Effector memory CD8-positive, alpha-beta T cell (primary cell): Measurements from ENCODE around the gene MAP4K2.

Source experiments
- ATAC-seq: fragments of 150-1000 bp; cut with Tn5 transposase; replicated peaks from 2 replicates; pipeline ENCODE4 v1.10.0; 2021; ENCODE audit warnings: mild to moderate bottlenecking, moderate library complexity
- DNase-seq, 3 experiments: peaks; one replicate each; pipeline ENCODE4 v3.0.0; 2021
- H3K27ac Mint-ChIP-seq, 2 donors: one replicate each; pipeline ENCODE4 v1.8.0; 2022; ENCODE audit warnings: mild to moderate bottlenecking in 2 of 2, mixed read lengths in 2 of 2, moderate library complexity in 2 of 2
- H3K27me3 Mint-ChIP-seq, 2 donors: one replicate each; pipeline ENCODE4 v1.8.0; 2022; ENCODE audit warnings: mixed read lengths in 2 of 2
- H3K36me3 Mint-ChIP-seq: one replicate; pipeline ENCODE4 v1.8.0; 2022; ENCODE audit warnings: mild to moderate bottlenecking, moderate library complexity, mixed read lengths; ENCODE audit not compliant: insufficient read depth
- H3K4me1 Mint-ChIP-seq, 2 donors: one replicate each; pipeline ENCODE4 v1.8.0; 2022; ENCODE audit warnings: low read depth in 2 of 2, mixed read lengths in 2 of 2
- H3K4me3 Mint-ChIP-seq, 2 donors: one replicate each; pipeline ENCODE4 v1.8.0; 2022; ENCODE audit warnings: mild to moderate bottlenecking in 2 of 2, mixed read lengths in 2 of 2, moderate library complexity in 2 of 2
- H3K9me3 Mint-ChIP-seq, 2 donors: one replicate each; pipeline ENCODE4 v1.8.0; 2022; ENCODE audit warnings: mixed read lengths in 2 of 2

Gene MAP4K2

DNA sequence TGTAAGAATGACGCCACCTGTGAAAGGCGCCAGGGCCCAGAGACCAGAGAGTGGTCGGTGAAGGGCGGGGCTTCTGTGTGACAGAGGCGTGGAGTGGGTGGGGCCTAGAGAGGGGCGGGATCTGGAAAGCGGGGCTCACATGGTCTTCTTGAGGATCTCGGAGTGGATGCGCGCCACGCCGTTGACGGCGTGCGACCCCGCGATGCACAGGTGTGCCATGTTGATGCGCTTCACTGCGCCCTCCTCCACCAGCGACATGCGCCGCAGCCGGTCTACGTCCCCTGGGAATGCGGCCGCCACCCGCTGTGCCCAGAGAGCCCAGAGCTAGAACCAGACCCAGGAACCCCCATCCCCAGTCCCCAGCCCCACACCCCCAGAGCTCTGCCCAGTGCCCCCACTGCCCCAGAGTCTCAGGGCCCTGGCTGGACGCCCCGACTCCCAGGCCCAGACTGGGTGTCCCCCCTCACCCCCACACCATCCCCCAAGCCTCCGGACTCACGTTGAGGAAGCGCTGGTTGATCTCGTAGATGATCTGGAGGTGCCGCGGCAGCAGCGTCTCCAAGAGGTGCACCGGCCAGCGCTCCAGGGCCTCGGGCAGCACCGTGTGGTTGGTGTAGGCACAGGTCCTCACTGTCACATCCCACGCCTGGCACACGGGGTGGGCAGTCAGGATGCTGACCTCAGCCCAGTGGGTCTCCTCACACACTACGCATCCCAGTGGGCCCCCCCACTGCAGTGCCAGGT is 49.5 kb downstream of the MAP4K2 start:
- Mint-ChIP-seq H3K4me3 (no peak overlapping the region), H3K27me3 (no peaks in the 10 kb centered on the region), H3K9me3 (no peaks in the 10 kb centered on the region), H3K4me1 (peaks cover 8 to 12% of the 10 kb centered on the region in 2 donors), H3K27ac (no peak overlapping the region), H3K36me3 (peaks cover 49% of the 10 kb centered on the region)
- no peak for ATAC-seq
- no peak for DNase-seq

DNA sequence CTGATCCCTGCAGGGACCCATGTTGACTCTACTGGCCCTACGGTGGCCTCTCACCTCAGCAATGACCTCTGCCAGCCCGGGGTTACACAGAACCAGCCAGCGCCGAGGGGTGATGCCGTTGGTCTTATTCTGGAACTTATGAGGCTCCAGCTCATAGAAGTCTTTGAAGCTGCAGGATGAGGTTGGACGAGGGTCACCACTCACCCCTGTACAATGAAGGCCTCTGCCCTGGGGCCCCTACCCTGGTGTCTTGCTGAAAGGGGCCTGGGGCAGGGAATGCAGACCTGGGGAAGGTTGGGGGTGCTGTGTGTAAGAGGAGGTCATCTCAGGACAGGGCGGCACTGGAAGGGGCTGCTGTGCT is 50.0 kb downstream of the MAP4K2 start:
- Mint-ChIP-seq H3K4me1 (peaks cover 11 to 15% of the 10 kb centered on the region in 2 donors), H3K27me3 (no peaks in the 10 kb centered on the region), H3K27ac (no peak overlapping the region), H3K36me3 (peaks cover 44% of the 10 kb centered on the region), H3K9me3 (no peaks in the 10 kb centered on the region), H3K4me3 (no peak overlapping the region)
- DNase-seq (no peak), ATAC-seq (no peak)

DNA sequence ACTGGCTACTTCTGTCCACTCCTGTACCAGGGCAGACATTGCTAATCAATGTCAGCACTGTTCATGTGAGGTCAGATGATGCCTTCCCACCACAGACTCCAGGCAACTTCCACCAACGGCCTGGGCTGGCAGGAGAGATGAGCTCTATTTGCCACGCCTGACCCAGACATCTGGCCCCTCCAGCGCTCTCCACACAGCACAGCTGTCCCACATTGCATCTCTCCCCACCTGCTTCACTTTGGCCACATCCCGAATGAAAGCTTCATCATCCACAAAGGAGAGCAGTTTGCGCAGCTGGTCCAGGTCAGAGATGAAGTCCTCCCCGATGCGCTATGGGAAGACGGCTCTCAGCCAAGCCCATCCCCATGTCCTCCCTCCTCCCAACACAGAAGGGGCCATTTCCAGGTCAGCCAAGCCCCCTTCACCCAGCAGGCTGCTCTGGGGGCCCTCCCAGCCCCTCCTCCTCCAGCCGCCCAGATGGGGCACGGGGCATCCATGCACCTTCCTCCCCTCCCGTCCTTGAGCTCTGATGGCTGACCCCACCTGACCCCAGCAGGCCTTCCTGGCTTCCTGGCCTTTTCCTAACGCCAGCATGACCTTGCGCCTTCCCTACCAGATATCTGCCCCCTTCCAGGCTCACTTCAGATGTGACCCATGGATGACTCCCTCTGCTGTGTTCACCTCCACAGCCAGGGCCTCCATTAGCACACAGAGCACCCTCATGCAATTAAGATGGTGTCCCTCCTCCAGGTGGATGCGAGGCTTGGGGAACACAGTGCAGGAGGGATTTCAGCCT is 50.6 kb downstream of the MAP4K2 start:
- Mint-ChIP-seq H3K27me3 (no peaks in the 10 kb centered on the region), H3K4me3 (no peak overlapping the region), H3K9me3 (no peaks in the 10 kb centered on the region), H3K36me3 (peaks cover 42% of the 10 kb centered on the region), H3K27ac (no peak overlapping the region), H3K4me1 (peaks cover 13 to 14% of the 10 kb centered on the region in 2 donors)
- ATAC-seq = no peak
- DNase-seq = no peak

DNA sequence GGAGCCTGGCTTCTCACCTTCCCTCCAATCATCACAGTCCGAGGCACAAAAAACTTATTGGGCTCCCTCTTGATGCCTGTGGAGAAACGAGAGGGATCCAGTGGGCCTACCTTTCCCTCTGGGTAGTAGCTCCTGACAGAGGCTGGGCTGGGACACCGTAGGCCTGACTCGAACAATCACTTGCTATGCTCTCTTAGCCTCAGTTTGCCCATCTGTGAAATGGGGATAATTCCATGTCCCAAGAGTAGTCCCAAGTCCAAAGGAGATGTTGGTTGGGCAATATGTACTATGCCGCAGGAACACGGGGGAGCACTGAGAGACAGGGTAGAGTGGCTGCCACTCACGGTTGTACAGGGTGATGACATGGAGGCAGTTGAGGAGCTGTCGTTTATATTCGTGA is 51.4 kb downstream of the MAP4K2 start:
- Mint-ChIP-seq H3K27me3 (no peaks in the 10 kb centered on the region), H3K4me3 (no peak overlapping the region), H3K36me3 (peaks cover 41% of the 10 kb centered on the region), H3K4me1 (peaks cover 15 to 16% of the 10 kb centered on the region in 2 donors), H3K9me3 (no peaks in the 10 kb centered on the region), H3K27ac (peak overlapping the region in 1 of 2 donors; percentile 47)
- DNase-seq (no peak), ATAC-seq (no peak)

DNA sequence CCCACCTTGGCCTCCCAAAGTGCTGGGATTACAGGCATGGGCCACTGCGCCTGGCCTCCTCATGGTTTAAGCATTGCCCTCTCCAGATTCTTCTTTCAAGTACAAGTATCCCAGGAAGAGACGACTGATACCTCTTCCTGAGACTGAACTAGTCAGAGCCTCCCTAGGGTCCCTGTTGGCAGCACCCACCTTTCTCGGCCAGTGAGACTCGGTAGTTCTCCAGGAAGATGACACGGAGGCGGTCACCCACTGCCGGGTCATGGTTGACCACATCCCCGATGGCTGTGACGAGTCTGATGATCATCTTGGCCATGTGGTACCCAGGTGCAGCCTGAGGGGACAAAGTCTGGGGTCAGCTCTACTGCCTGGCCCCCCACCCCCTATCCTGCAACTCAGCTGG is 51.9 kb downstream of the MAP4K2 start:
- Mint-ChIP-seq H3K4me1 (peaks cover 19% of the 10 kb centered on the region in 2 donors), H3K36me3 (peaks cover 37% of the 10 kb centered on the region), H3K27me3 (no peaks in the 10 kb centered on the region), H3K4me3 (no peak overlapping the region), H3K9me3 (no peaks in the 10 kb centered on the region), H3K27ac (peak overlapping the region in 1 of 2 donors; percentile 47)
- no peak for ATAC-seq
- no peak for DNase-seq

DNA sequence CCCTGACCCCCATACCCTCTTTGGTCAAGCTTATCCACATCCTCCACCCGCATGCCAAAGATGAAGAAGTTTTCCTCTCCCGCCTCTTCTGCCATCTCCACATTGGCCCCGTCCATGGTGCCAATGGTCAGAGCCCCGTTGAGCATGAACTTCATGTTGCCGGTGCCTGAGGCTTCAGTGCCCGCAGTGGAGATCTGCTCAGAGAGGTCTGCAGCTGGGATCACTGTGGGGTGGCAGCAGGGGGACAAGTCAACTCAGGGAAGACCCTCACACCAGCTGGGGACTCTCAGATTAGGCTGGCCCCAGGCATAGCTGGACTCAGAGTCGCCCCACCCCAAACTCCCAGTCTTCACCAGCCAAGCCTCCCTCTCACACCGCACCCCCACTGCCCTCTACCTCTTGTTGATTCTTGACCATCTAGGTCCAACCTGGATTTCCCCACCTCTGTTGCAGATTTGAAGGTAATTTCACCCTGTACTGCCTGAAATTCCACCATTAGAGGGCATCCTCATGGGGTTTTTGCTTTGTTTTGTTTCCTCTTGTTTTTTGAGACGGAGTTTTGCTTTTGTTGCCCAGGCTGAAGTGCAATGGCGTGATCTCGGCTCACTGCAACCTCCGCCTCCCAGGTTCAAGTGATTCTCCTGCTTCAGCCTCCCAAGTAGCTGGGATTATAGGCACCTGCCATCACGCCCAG is 52.5 kb downstream of the MAP4K2 start:
- H3K36me3 Mint-ChIP-seq = peaks cover 38% of the 10 kb centered on the region
- no peak for DNase-seq
- H3K27ac Mint-ChIP-seq = peak overlapping the region; percentile 19 to 47
- H3K4me3 Mint-ChIP-seq = no peak overlapping the region
- no peaks in the 10 kb centered on the region for H3K27me3 Mint-ChIP-seq
- H3K9me3 Mint-ChIP-seq = no peaks in the 10 kb centered on the region
- H3K4me1 Mint-ChIP-seq = peaks cover 21 to 23% of the 10 kb centered on the region in 2 donors
- ATAC-seq = no peak

DNA sequence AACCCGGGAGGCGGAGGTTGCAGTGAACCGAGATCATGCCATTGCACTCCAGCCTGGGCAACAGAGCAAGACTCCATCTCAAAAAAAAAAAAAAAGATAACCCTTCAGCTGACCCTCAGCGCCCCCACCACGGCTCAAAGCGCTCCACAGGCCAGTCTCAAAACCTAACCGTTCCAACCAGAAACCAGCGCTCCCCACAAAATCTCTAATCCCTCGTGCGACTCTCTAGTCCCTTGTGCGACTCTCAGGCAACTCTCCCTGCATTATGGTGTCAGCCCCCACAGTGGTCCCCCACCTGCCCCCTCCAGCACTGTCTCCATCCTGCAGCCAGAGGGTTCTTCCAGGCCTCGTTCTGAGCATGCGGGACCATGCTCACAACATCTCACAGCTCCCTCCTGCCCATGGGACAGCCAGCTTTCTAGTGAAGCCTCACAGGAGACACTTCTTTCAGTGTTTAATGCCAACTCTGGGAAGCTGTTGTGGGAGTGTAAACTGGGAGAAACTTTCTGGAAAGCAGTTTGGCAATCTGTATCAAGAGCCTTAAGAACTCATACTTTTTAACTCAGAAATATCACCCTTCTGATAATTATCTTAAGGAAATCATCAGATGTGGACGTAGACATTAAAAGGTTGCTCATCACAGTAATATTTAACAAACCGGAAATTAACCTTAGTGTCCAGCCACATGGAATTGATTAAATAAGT is 54.9 kb downstream of the MAP4K2 start:
- H3K4me1 Mint-ChIP-seq = peaks cover 26 to 37% of the 10 kb centered on the region in 2 donors
- H3K9me3 Mint-ChIP-seq = no peaks in the 10 kb centered on the region
- H3K27ac Mint-ChIP-seq = peak overlapping the region in 1 of 2 donors; percentile 87
- peak overlapping the region in 1 of 2 donors; percentile 39 for H3K4me3 Mint-ChIP-seq
- H3K36me3 Mint-ChIP-seq = peaks cover 45% of the 10 kb centered on the region
- DNase-seq (no peak), ATAC-seq (no peak)
- no peaks in the 10 kb centered on the region for H3K27me3 Mint-ChIP-seq

DNA sequence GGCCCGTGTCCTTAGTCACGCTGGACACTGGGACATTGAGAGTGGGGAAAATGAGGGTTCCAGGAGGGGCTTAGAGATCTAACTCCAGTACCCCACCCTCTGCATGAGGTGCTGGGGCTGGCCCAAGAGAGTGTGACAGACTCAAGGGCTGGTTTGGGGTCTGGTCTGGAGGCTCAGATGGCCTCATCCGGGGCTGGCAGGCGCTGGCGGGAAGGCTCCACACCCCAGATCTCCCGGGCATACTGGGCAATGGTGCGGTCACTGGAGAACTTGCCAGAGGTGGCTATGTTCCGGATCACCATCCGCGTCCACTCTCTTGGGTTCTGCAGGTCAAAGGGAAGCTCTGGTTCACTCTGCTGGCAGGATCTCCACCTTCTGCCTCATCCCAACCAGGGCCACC is 56.5 kb downstream of the MAP4K2 start:
- H3K27ac Mint-ChIP-seq = peak overlapping the region; percentile 63 to 97
- H3K4me3 Mint-ChIP-seq = peak overlapping the region; percentile 93 to 95
- no peaks in the 10 kb centered on the region for H3K27me3 Mint-ChIP-seq
- peaks cover 31 to 39% of the 10 kb centered on the region in 2 donors for H3K4me1 Mint-ChIP-seq
- H3K36me3 Mint-ChIP-seq = peaks cover 48% of the 10 kb centered on the region
- DNase-seq = no peak
- no peak for ATAC-seq
- no peaks in the 10 kb centered on the region for H3K9me3 Mint-ChIP-seq

DNA sequence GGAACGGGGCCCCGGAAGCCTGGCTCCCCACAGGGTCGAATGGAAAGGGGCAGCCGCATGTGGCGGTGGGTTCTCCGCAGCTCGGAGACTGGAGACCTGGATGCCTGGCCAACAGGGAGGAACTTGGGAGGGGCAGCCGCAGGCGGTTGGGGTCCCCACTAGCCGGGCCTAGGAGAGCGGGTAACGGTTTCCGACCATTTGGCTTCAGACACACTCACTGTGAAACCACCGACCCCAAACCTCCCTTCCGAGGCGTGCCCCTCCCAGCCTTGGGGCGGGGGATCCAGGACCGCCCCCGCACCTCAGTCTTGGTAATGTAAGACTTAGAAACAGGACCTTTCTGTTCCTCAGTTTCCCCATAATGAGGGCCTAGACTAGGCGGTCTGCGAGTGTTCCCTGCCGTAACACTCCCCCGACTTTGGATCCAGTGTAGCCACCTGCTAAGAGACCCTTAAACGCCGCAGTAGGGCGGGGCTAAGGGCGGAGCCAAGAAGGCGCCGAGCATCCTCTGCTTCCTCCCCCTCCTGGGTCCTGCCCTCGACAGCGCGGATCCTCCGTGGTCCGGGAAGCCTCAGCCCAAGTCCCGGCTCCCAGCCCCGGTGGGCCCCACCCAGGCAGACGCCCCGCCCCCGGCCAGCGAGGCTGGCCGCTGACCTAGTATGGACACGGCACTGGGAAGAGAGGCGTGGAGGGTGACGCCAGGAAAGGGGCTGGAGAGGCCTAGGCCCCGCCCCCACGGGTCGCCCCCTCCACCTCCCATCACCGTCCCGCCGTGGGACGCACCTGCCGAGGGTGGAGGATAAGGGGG is 57.3 kb downstream of the MAP4K2 start:
- ATAC-seq (peak; percentile 57), DNase-seq (peak; percentile 85 to 86 (median 85))
- H3K27ac Mint-ChIP-seq = peak overlapping the region; percentile 97
- H3K4me3 Mint-ChIP-seq = peak overlapping the region; percentile 93 to 95
- no peaks in the 10 kb centered on the region for H3K9me3 Mint-ChIP-seq
- H3K36me3 Mint-ChIP-seq = peaks cover 53% of the 10 kb centered on the region
- no peaks in the 10 kb centered on the region for H3K27me3 Mint-ChIP-seq
- H3K4me1 Mint-ChIP-seq = peaks cover 33 to 46% of the 10 kb centered on the region in 2 donors

DNA sequence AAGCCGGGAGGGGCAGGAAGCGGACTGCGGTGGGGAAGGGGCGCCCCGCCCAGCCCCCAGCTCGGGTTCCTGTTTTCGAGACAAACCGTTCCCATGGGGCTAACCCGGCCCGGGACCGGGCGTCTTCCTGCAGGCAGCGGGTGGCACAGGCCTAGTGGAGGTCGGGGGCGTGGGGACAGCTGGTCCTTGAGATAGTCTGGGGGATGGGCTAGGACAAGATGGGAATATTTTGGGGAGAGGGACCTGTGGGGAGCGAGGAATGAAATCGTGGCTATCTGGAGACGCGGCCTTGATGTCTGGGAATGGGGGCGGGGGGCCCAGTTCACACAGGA is 57.9 kb downstream of the MAP4K2 start:
- peak; percentile 39 for ATAC-seq
- Mint-ChIP-seq H3K4me1 (peaks cover 36 to 48% of the 10 kb centered on the region in 2 donors), H3K27me3 (no peaks in the 10 kb centered on the region)

DNA sequence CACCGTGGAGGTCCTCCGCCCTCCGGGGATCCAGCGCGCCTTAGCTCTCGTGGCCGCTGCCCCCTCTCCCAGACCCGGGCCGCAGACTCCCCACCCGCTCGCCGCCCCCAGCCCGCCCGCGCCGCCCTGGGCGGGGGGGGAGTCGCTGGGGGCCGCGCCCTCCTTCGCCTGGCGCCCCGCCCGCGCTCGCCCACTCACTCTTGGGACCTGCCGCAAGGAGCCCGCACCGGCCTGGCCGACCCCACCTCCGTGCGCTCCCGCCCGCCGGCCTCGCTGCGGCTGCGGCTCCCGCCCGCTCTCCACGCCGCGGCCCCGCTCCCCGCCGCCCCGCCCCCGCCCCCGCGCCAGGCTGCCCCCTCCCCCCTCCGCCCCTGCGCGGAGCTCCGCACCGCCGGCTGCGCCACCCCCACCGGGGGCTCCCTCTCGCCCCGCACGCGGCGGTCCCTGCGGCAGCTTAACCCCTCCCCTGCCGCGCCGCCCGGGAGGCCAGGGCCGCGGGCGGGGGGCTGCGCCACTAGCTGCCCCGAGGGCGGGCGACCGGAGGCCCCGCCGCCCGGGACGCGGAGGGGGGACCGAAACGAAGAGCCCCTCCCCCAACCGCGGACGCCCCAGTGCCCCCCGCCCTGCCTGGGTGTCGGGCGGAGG is 58.3 kb downstream of the MAP4K2 start:
- peak overlapping the region; percentile 97 for H3K27ac Mint-ChIP-seq
- H3K36me3 Mint-ChIP-seq = peaks cover 62% of the 10 kb centered on the region
- no peaks in the 10 kb centered on the region for H3K9me3 Mint-ChIP-seq
- DNase-seq = peak in 1 of 3 experiments; percentile 33
- H3K27me3 Mint-ChIP-seq = no peaks in the 10 kb centered on the region
- peak; percentile 4 for ATAC-seq
- H3K4me1 Mint-ChIP-seq = peaks cover 37 to 50% of the 10 kb centered on the region in 2 donors
- H3K4me3 Mint-ChIP-seq = peak overlapping the region; percentile 93 to 95

More for the DNA sequence above, 57.9 kb downstream of the MAP4K2 start:
- peaks cover 57% of the 10 kb centered on the region for H3K36me3 Mint-ChIP-seq
- peak overlapping the region; percentile 97 for H3K27ac Mint-ChIP-seq
- peak overlapping the region; percentile 93 to 95 for H3K4me3 Mint-ChIP-seq
- DNase-seq = peak; percentile 76 to 80 (median 79)
- no peaks in the 10 kb centered on the region for H3K9me3 Mint-ChIP-seq
